Parathyroid adenoma (tissue), 2 donors: ENCODE data around the gene FBXO11.

Experiments used
- H2AFZ ChIP-seq: fragments of 300-600 bp; sonication (generic); one replicate; pipeline ENCODE4 v1.7.0; 2017; ENCODE audit warnings: antibody characterized with exemption, mild to moderate bottlenecking
- H3K27ac ChIP-seq: fragments of 300-600 bp; sonication (generic); one replicate; pipeline ENCODE4 v1.7.0; 2017
- H3K27me3 ChIP-seq: fragments of 300-600 bp; sonication (generic); one replicate; pipeline ENCODE4 v1.7.0; 2017; ENCODE audit warnings: low read length; ENCODE audit not compliant: control insufficient read depth, insufficient read depth
- H3K36me3 ChIP-seq: fragments of 300-600 bp; sonication (generic); one replicate; pipeline ENCODE4 v1.7.0; 2017; ENCODE audit warnings: low read length; ENCODE audit not compliant: control insufficient read depth, insufficient read depth
- H3K4me1 ChIP-seq: fragments of 300-600 bp; sonication (generic); one replicate; pipeline ENCODE4 v1.7.0; 2017; ENCODE audit warnings: control low read depth
- H3K4me2 ChIP-seq: fragments of 300-600 bp; sonication (generic); one replicate; pipeline ENCODE4 v1.7.0; 2017; ENCODE audit warnings: low read length
- H3K4me3 ChIP-seq: fragments of 300-600 bp; sonication (generic); one replicate; pipeline ENCODE4 v1.7.0; 2017; ENCODE audit warnings: low read depth, low read length
- H3K79me2 ChIP-seq: fragments of 300-600 bp; sonication (generic); one replicate; pipeline ENCODE4 v1.7.0; 2017; ENCODE audit warnings: control low read depth
- H3K9ac ChIP-seq: fragments of 300-600 bp; sonication (generic); one replicate; pipeline ENCODE4 v1.7.0; 2017; ENCODE audit warnings: mild to moderate bottlenecking
- H3K9me3 ChIP-seq: fragments of 300-600 bp; sonication (generic); one replicate; pipeline ENCODE4 v1.7.0; 2017; ENCODE audit warnings: low read length; ENCODE audit not compliant: control insufficient read depth
- TF ChIP-seq, protein P1 (sequence below): fragments of 300-600 bp; sonication (generic); IDR thresholded peaks from one replicate; pipeline ENCODE4 v1.7.0; 2017; ENCODE audit warnings: antibody characterized with exemption, mild to moderate bottlenecking
- donor health status: primary hyperparathyroidism.

FBXO11 gene

GRCh38 chr2:47771211-47771610 lies 135.1 kb downstream of the FBXO11 start:
- H2AFZ ChIP-seq = no peak overlapping the region
- H3K4me2 ChIP-seq = no peak overlapping the region
- H3K9ac ChIP-seq = no peak overlapping the region
- TF ChIP-seq, protein P1, sequence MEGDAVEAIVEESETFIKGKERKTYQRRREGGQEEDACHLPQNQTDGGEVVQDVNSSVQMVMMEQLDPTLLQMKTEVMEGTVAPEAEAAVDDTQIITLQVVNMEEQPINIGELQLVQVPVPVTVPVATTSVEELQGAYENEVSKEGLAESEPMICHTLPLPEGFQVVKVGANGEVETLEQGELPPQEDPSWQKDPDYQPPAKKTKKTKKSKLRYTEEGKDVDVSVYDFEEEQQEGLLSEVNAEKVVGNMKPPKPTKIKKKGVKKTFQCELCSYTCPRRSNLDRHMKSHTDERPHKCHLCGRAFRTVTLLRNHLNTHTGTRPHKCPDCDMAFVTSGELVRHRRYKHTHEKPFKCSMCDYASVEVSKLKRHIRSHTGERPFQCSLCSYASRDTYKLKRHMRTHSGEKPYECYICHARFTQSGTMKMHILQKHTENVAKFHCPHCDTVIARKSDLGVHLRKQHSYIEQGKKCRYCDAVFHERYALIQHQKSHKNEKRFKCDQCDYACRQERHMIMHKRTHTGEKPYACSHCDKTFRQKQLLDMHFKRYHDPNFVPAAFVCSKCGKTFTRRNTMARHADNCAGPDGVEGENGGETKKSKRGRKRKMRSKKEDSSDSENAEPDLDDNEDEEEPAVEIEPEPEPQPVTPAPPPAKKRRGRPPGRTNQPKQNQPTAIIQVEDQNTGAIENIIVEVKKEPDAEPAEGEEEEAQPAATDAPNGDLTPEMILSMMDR = no peak
- H3K79me2 ChIP-seq = no peaks in the 10 kb centered on the region
- no peaks in the 10 kb centered on the region for H3K9me3 ChIP-seq
- no peak overlapping the region for H3K4me3 ChIP-seq
- no peak overlapping the region for H3K27ac ChIP-seq
- no peaks in the 10 kb centered on the region for H3K27me3 ChIP-seq
- no peaks in the 10 kb centered on the region for H3K4me1 ChIP-seq
- H3K36me3 ChIP-seq = no peaks in the 10 kb centered on the region

DNA sequence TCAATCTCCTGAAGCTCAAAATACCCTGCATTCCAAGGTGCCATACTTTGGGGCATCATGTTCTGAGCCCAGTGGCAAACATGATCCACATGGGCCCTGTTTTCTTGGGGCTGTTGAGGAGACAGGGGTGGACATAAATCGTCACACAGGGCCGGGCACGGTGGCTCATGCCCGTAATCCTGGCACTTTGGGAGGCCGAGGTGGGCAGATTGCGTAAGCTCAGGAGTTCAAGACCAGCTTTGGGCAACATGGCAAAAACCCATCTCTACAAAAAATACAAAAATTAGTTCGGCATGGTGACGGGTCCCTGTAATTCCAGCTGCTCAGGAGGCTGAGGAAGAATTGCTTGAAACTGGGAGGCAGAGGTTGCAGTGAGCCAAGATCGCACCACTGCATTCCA lies 137.0 kb downstream of the FBXO11 start:
- H3K4me3 ChIP-seq = no peak overlapping the region

DNA sequence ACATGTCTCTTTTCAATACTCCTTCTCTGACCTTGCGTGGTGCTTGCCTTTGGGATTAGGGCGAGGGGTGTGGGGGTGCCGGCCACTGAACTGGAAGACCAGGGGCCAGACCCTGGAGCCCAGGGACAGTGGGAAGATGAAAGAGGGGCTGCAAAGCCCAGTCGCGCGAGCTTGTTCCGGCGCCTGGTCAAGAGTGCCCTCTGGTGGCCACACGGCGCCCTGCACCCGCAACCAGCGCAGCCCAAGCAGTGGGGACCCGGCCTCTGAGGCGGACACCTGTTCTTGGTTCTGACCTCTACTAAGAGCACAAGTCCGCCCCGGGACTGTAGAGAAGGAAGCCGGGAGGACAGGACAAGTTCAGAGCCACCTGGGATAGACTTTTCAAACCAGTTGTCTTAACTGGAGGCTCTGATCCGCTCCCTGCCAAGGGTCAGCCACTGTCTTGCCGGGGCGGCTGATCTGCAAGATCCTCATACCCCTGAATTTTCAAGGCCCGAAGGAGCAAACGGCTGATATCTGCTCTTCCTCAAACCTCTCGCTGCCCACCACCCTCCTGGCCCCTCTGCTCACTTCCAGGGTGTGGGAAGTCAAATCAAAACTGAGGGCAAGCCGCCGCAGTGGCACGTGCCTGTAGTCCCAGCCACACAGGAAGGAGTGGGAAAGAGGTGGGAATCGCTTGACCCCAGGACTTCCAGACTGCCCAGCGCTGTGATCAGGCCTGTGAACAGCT lies 138.3 kb downstream of the FBXO11 start:
- Histone ChIP-seq H3K79me2 (no peaks in the 10 kb centered on the region), H3K27ac (no peak overlapping the region), H3K36me3 (no peaks in the 10 kb centered on the region), H3K9me3 (no peaks in the 10 kb centered on the region), H3K27me3 (no peaks in the 10 kb centered on the region), H3K9ac (no peak overlapping the region), H3K4me1 (no peaks in the 10 kb centered on the region), H2AFZ (peak overlapping the region; percentile 76), H3K4me3 (no peak overlapping the region), H3K4me2 (peak overlapping the region; percentile 54)
- TF ChIP-seq, protein P1 = peak; percentile 99

More for the DNA sequence above, 137.0 kb downstream of the FBXO11 start:
- Histone ChIP-seq H3K27me3 (no peaks in the 10 kb centered on the region), H2AFZ (no peak overlapping the region), H3K27ac (no peak overlapping the region), H3K4me1 (no peaks in the 10 kb centered on the region), H3K9ac (no peak overlapping the region), H3K79me2 (no peaks in the 10 kb centered on the region), H3K9me3 (no peaks in the 10 kb centered on the region), H3K36me3 (no peaks in the 10 kb centered on the region), H3K4me2 (no peak overlapping the region)
- TF ChIP-seq, protein P1 = no peak

DNA sequence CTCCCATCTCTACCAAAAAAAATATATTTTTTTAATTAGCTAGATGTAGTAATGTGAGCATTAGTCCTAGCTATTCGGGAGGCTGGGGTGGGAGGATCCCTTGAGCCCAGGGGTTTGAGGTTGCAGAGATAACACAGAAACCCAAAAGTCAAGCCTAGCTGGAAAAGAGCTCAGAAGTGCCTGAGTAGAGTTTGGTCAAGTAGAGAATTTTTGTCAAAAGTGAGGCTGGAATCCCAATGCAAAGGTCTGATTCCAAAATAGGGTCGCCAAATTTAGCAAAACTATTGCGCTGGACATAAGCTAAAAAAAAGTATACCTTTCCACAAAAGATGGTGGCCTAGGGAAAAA lies 138.8 kb downstream of the FBXO11 start:
- Histone ChIP-seq H3K9ac (no peak overlapping the region), H3K79me2 (no peaks in the 10 kb centered on the region), H3K27ac (no peak overlapping the region), H2AFZ (peak overlapping the region; percentile 76), H3K36me3 (no peaks in the 10 kb centered on the region), H3K4me3 (no peak overlapping the region), H3K27me3 (no peaks in the 10 kb centered on the region), H3K4me1 (no peaks in the 10 kb centered on the region), H3K9me3 (no peaks in the 10 kb centered on the region), H3K4me2 (peak overlapping the region; percentile 54)
- TF ChIP-seq, protein P1 = no peak

GRCh38 chr2:47751856-47752414 lies 154.4 kb downstream of the FBXO11 start:
- no peaks in the 10 kb centered on the region for H3K79me2 ChIP-seq
- no peaks in the 10 kb centered on the region for H3K27me3 ChIP-seq
- no peak overlapping the region for H3K27ac ChIP-seq
- no peak overlapping the region for H3K4me3 ChIP-seq
- TF ChIP-seq, protein P1 = no peak
- no peaks in the 10 kb centered on the region for H3K4me1 ChIP-seq
- no peaks in the 10 kb centered on the region for H3K9me3 ChIP-seq
- peak overlapping the region; percentile 1 for H2AFZ ChIP-seq
- no peak overlapping the region for H3K9ac ChIP-seq
- no peak overlapping the region for H3K4me2 ChIP-seq
- no peaks in the 10 kb centered on the region for H3K36me3 ChIP-seq
